HCT116 (cell line): ENCODE data around the gene PDZD4. TPM values are rescaled to one million over a fixed set of nuclear protein-coding genes. Genes with fewer than 3 reads are reported as not detected.

Experiments used
- ATAC-seq: fragments of 200-7000 bp; cut with Tn5 transposase; 2 replicates; pipeline ENCODE4 v1.9.1; 2020; ENCODE audit warnings: mild to moderate bottlenecking, moderate library complexity
- BruUV-seq: library from RNA; stranded (reverse); fragments of 400-500 nt; replicated peaks from 2 replicates; lab custom pipeline; 2021; lab: Mats Ljungman, UMichigan
- CTCF ChIA-PET: fragments of 300-600 bp; sonication (Branson Sonifier 250); formaldehyde crosslinking; loops from one replicate; lab custom pipeline; 2021; ENCODE audit warnings: antibody characterized with exemption; lab: Charles Lee
- POLR2A ChIA-PET: fragments of 300-600, 350-600 bp; sonication (Branson Sonifier 250); formaldehyde crosslinking; loops from one replicate; lab custom pipeline; 2021; ENCODE audit warnings: antibody characterized with exemption; lab: Charles Lee
- RAD21 ChIA-PET, 2 experiments: fragments of 300-600 bp; sonication (Branson Sonifier 250); formaldehyde crosslinking; loops; one replicate each; lab custom pipeline; 2023; ENCODE audit warnings: low total read pairs in 2 of 2; ENCODE audit not compliant: uncharacterized antibody in 2 of 2, unreplicated experiment in 2 of 2, low non-redundant PET in 1 of 2; lab: Charles Lee
- DNase-seq: peaks from one replicate; pipeline ENCODE4 v3.0.0-alpha.2; 2010; ENCODE audit warnings: low read depth, low spot score
- H2AFZ ChIP-seq: fragments of 200-600 bp; shearing (Covaris generic), sonication (generic); 2 replicates; pipeline ENCODE4 v1.6.1; 2017; ENCODE audit warnings: low read depth, mixed run types, mixed read lengths, antibody characterized with exemption, low read length; ENCODE audit not compliant: poor library complexity, severe bottlenecking
- H3K27ac ChIP-seq: 2 replicates; pipeline ENCODE4 v1.5.1; 2012; ENCODE audit warnings: low read depth, low read length
- H3K27me3 ChIP-seq: fragments of 200-600 bp; sonication (generic); 2 replicates; pipeline ENCODE4 v1.6.1; 2016; ENCODE audit warnings: mixed run types, low read length, mixed read lengths; ENCODE audit not compliant: insufficient read depth
- H3K36me3 ChIP-seq, 2 experiments: fragments of 200-500 bp in 1 of 2; fragments of 200-600 bp in 1 of 2; sonication (Bioruptor generic) in 1 of 2; sonication (generic) in 1 of 2; 2 replicates each; pipeline versions ENCODE4 v1.5.1 to v1.6.1; 2014 to 2016; ENCODE audit warnings: low read length in 2 of 2, inconsistent platforms in 1 of 2, mixed read lengths in 1 of 2, mixed run types in 1 of 2; ENCODE audit not compliant: insufficient read depth in 2 of 2, control insufficient read depth in 1 of 2
- H3K4me1 ChIP-seq, 2 experiments: fragments of 200-600 bp in 1 of 2; sonication (generic) in 1 of 2; 2 replicates each; pipeline versions ENCODE4 v1.5.1 to v1.6.1; 2012 to 2017; ENCODE audit warnings: low read length in 2 of 2, inconsistent platforms in 1 of 2, mild to moderate bottlenecking in 1 of 2, mixed read lengths in 1 of 2, mixed run types in 1 of 2, moderate library complexity in 1 of 2; ENCODE audit not compliant: insufficient read depth in 2 of 2, control insufficient read depth in 1 of 2
- H3K4me2 ChIP-seq: fragments of 200-600 bp; sonication (generic); 2 replicates; pipeline ENCODE4 v1.6.1; 2017; ENCODE audit warnings: mixed run types, low read length, mixed read lengths
- H3K4me3 ChIP-seq, 2 experiments: fragments of 200-600 bp in 1 of 2; sonication (generic) in 1 of 2; replicated peaks in 1 of 2; 2 replicates each; pipeline ENCODE4 v1.5.1; 2011 to 2016; ENCODE audit warnings: low read length in 2 of 2, control low read depth in 1 of 2, low read depth in 1 of 2, mild to moderate bottlenecking in 1 of 2, mixed read lengths in 1 of 2, mixed run types in 1 of 2
- H3K79me2 ChIP-seq: fragments of 200-600 bp; sonication (generic); 2 replicates; pipeline ENCODE4 v1.6.1; 2017; ENCODE audit warnings: mild to moderate bottlenecking, mixed run types, low read length, moderate library complexity, mixed read lengths; ENCODE audit not compliant: insufficient read depth
- H3K9ac ChIP-seq: fragments of 200-600 bp; sonication (generic); 2 replicates; pipeline ENCODE4 v1.6.1; 2016; ENCODE audit warnings: low read length, mixed read lengths
- H3K9me2 ChIP-seq: fragments of 200-600 bp; sonication (generic), shearing (Covaris generic); 2 replicates; pipeline ENCODE4 v1.6.1; 2017; ENCODE audit warnings: mixed run types, mild to moderate bottlenecking, moderate library complexity; ENCODE audit not compliant: insufficient read depth
- H3K9me3 ChIP-seq, 2 experiments: fragments of 200-500 bp in 1 of 2; fragments of 200-600 bp in 1 of 2; sonication (Bioruptor generic) in 1 of 2; sonication (generic) in 1 of 2; 2 replicates each; pipeline ENCODE4 v1.6.1; 2014 to 2017; ENCODE audit warnings: low read length in 2 of 2, mixed read lengths in 2 of 2, inconsistent platforms in 1 of 2, low read depth in 1 of 2, mild to moderate bottlenecking in 1 of 2, mixed run types in 1 of 2, moderate library complexity in 1 of 2; ENCODE audit not compliant: control insufficient read depth in 1 of 2, insufficient read depth in 1 of 2
- H4K20me1 ChIP-seq: fragments of 200-600 bp; sonication (generic), shearing (Covaris generic); 2 replicates; pipeline ENCODE4 v1.6.1; 2017; ENCODE audit warnings: mixed run types, mild to moderate bottlenecking, moderate library complexity; ENCODE audit not compliant: insufficient read depth
- CBX3 ChIP-seq: IDR thresholded peaks from 2 replicates; pipeline ENCODE4 v1.6.1; 2012; ENCODE audit warnings: low read depth
- CEBPB ChIP-seq: IDR thresholded peaks from 2 replicates; pipeline ENCODE4 v1.6.1; 2012; ENCODE audit warnings: low read depth
- JUND ChIP-seq: IDR thresholded peaks from 2 replicates; pipeline ENCODE4 v1.6.1; 2012
- POLR2A ChIP-seq: IDR thresholded peaks from 2 replicates; pipeline ENCODE4 v1.7.0; 2011; ENCODE audit warnings: borderline replicate concordance; ENCODE audit not compliant: insufficient read depth, insufficient read length; ENCODE audit errors: extremely low read depth
- POLR2AphosphoS5 ChIP-seq: IDR thresholded peaks from 2 replicates; pipeline ENCODE4 v1.6.1; 2011; ENCODE audit warnings: mild to moderate bottlenecking, low read depth, low read length, moderate library complexity
- RAD21 ChIP-seq: IDR thresholded peaks from 2 replicates; pipeline ENCODE4 v1.6.1; 2012; ENCODE audit warnings: low read depth, mild to moderate bottlenecking
- TCF7L2 ChIP-seq: IDR thresholded peaks from 2 replicates; pipeline ENCODE4 v1.7.0; 2011; ENCODE audit warnings: borderline replicate concordance, inconsistent platforms; ENCODE audit not compliant: insufficient read depth, insufficient read length; ENCODE audit errors: extremely low read depth
- YY1 ChIP-seq: IDR thresholded peaks from 2 replicates; pipeline ENCODE4 v1.6.1; 2011; ENCODE audit warnings: low read length, low read depth, moderate library complexity, mild to moderate bottlenecking; ENCODE audit not compliant: insufficient replicate concordance; ENCODE audit errors: extremely low read depth
- ZFX ChIP-seq: fragments of 450-650 bp; IDR thresholded peaks from 2 replicates; pipeline ENCODE4 v1.6.1; 2017
- ZNF274 ChIP-seq: fragments of 200-500 bp; sonication (Bioruptor generic); IDR thresholded peaks from 2 replicates; pipeline ENCODE4 v1.6.1; 2014; ENCODE audit warnings: mild to moderate bottlenecking, low read depth, low read length, inconsistent platforms
- intact Hi-C: fragments of 100-400 bp; cut with micrococcal nuclease; formaldehyde crosslinking; loops from 2 replicates; pipeline ENCODE4 v1.10.0; 2022
- total RNA-seq: library from RNA; stranded (reverse); gene quantifications from one replicate; pipeline ENCODE4 v1.2.1, GENCODE V29; 2021; ENCODE audit not compliant: unreplicated experiment
- TF ChIP-seq, protein P1 (sequence below): IDR thresholded peaks from 2 replicates; pipeline ENCODE4 v1.6.1; 2012
- TF ChIP-seq, protein P2 (sequence below): IDR thresholded peaks from 2 replicates; pipeline ENCODE4 v1.6.1; 2012; ENCODE audit warnings: low read depth
- TF ChIP-seq, protein P3 (sequence below): IDR thresholded peaks from 2 replicates; pipeline ENCODE4 v1.6.1; 2012
- TF ChIP-seq, protein P4 (sequence below): IDR thresholded peaks from 2 replicates; pipeline ENCODE4 v1.6.1; 2011; ENCODE audit warnings: mild to moderate bottlenecking, low read length, moderate library complexity; ENCODE audit not compliant: insufficient replicate concordance; ENCODE audit errors: extremely low read depth

The PDZD4 gene
- total RNA-seq, 1 experiment from 2014 or later = 0.30 TPM

DNA sequence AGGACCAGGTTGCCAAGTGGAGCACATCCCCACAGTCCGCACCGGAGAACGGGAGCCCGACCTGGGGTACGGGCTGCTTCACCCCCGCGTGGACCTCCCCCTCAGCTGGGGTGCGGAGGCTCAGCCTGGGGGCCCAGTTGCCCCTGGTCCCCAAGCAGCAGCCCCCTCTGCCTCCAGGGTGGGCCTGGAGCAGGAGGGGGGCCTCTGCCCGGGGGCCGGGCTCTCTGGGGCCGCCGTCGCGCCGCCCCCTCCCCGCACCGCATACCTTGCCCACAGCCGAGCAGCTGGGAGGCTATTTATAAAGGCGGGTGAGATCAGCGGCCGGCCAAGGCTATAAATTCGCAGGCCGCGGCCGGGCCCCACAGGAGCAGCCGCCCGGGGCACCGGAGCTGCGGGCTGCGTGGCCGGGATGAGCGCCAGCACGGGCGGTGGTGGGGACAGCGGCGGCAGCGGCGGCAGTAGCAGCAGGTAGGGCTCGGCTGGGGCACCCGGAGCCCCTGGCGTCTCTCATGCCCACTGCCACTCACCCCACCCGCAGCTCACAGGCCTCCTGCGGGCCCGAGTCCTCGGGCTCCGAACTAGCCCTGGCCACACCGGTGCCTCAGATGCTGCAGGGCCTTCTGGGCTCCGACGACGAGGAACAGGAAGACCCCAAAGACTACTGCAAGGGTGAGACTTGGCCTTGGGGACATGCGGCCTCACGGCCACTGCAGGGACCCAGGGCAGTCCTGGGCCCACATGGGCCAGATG lies 49.5 kb downstream of the PDZD4 start, which contains the start of gene SRPK3:
Gene SRPK3 (plus strand): TSS at position 364 of the 750 bp plus-strand sequence. CDS start 46 bp downstream, at position 410.
- Histone ChIP-seq H3K79me2 (no peaks in the 10 kb centered on the region), H3K27me3 (no peaks in the 10 kb centered on the region), H3K36me3 (no peaks in the 10 kb centered on the region), H3K9ac (no peak within 1 kb of the TSS), H3K4me2 (no peak within 1 kb of the TSS), H3K4me3 (no peak within 1 kb of the TSS), H4K20me1 (no peaks in the 10 kb centered on the region), H3K9me2 (no peaks in the 10 kb centered on the region), H3K4me1 (peaks cover 0 to 6% of the 10 kb centered on the region in 2 experiments; a peak in 1 of 4 replicates), H3K9me3 (no peaks in the 10 kb centered on the region), H2AFZ (no peak within 1 kb of the TSS), H3K27ac (no peak within 1 kb of the TSS)
- ATAC-seq (no peak), DNase-seq (no peak)
- ChIA-PET POLR2A (no interaction called here), CTCF (no interaction called here), RAD21 (no interaction called here)
- TF ChIP-seq JUND (no peak), CBX3 (no peak), CEBPB (no peak), ZNF274 (no peak), RAD21 (no peak), POLR2AphosphoS5 (0 out of 2 replicates have a peak, but pooled peaks have one; percentile 7), POLR2A (no peak), ZFX (0 out of 2 replicates have a peak, but pooled peaks have one; percentile 13), TCF7L2 (no peak), YY1 (no peak)
- TF ChIP-seq, protein P1, sequence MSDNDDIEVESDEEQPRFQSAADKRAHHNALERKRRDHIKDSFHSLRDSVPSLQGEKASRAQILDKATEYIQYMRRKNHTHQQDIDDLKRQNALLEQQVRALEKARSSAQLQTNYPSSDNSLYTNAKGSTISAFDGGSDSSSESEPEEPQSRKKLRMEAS = no peak
- TF ChIP-seq, protein P2, sequence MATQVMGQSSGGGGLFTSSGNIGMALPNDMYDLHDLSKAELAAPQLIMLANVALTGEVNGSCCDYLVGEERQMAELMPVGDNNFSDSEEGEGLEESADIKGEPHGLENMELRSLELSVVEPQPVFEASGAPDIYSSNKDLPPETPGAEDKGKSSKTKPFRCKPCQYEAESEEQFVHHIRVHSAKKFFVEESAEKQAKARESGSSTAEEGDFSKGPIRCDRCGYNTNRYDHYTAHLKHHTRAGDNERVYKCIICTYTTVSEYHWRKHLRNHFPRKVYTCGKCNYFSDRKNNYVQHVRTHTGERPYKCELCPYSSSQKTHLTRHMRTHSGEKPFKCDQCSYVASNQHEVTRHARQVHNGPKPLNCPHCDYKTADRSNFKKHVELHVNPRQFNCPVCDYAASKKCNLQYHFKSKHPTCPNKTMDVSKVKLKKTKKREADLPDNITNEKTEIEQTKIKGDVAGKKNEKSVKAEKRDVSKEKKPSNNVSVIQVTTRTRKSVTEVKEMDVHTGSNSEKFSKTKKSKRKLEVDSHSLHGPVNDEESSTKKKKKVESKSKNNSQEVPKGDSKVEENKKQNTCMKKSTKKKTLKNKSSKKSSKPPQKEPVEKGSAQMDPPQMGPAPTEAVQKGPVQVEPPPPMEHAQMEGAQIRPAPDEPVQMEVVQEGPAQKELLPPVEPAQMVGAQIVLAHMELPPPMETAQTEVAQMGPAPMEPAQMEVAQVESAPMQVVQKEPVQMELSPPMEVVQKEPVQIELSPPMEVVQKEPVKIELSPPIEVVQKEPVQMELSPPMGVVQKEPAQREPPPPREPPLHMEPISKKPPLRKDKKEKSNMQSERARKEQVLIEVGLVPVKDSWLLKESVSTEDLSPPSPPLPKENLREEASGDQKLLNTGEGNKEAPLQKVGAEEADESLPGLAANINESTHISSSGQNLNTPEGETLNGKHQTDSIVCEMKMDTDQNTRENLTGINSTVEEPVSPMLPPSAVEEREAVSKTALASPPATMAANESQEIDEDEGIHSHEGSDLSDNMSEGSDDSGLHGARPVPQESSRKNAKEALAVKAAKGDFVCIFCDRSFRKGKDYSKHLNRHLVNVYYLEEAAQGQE = no peak
- TF ChIP-seq, protein P3, sequence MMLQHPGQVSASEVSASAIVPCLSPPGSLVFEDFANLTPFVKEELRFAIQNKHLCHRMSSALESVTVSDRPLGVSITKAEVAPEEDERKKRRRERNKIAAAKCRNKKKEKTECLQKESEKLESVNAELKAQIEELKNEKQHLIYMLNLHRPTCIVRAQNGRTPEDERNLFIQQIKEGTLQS = no peak
- TF ChIP-seq, protein P4, sequence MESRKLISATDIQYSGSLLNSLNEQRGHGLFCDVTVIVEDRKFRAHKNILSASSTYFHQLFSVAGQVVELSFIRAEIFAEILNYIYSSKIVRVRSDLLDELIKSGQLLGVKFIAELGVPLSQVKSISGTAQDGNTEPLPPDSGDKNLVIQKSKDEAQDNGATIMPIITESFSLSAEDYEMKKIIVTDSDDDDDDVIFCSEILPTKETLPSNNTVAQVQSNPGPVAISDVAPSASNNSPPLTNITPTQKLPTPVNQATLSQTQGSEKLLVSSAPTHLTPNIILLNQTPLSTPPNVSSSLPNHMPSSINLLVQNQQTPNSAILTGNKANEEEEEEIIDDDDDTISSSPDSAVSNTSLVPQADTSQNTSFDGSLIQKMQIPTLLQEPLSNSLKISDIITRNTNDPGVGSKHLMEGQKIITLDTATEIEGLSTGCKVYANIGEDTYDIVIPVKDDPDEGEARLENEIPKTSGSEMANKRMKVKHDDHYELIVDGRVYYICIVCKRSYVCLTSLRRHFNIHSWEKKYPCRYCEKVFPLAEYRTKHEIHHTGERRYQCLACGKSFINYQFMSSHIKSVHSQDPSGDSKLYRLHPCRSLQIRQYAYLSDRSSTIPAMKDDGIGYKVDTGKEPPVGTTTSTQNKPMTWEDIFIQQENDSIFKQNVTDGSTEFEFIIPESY = no peak
- intact Hi-C loops = no loop called here
- no TSS peak for BruUV-seq
